ENCODE measurements around the gene TTC1. TPM values are rescaled to one million over a fixed set of nuclear protein-coding genes. Genes with fewer than 3 reads are reported as not detected.

TTC1 gene
- total RNA-seq, 4 donors from 2014 or later = 45.4 to 59.4 (median 49.8) TPM

DNA sequence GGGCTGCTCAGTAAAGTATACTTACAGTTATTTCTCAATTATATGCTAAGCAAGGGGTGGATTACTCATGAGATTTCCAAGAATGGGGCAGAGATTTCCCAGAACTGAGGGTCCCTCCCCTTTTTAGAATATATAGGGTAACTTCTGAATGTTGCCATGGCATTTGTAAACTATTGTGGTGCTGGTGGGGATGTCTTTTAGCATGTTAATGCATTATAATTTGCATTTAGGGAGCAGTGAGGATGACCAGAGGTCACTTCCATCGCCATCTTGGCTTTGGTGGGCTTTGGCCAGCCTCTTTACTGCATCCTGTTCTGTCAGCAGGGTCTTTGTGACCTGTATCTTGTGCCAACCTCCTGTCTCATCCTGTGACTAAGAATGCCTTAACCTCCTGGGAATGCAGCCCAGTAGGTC, 35.5 kb downstream of the TTC1 start:
- H3K27me3 ChIP-seq = no peaks in the 10 kb centered on the region
- H3K4me1 ChIP-seq = peaks cover 0 to 6% (median 0%) of the 10 kb centered on the region in 4 donors
- no peak overlapping the region for H3K27ac ChIP-seq (replicated peaks in 1 of 4)
- DNase-seq (ENCODE audit: extremely low spot score) = no peak
- 94% methylated on average over 1 of the region's 1 CpG for WGBS
- TF ChIP-seq, protein P1, sequence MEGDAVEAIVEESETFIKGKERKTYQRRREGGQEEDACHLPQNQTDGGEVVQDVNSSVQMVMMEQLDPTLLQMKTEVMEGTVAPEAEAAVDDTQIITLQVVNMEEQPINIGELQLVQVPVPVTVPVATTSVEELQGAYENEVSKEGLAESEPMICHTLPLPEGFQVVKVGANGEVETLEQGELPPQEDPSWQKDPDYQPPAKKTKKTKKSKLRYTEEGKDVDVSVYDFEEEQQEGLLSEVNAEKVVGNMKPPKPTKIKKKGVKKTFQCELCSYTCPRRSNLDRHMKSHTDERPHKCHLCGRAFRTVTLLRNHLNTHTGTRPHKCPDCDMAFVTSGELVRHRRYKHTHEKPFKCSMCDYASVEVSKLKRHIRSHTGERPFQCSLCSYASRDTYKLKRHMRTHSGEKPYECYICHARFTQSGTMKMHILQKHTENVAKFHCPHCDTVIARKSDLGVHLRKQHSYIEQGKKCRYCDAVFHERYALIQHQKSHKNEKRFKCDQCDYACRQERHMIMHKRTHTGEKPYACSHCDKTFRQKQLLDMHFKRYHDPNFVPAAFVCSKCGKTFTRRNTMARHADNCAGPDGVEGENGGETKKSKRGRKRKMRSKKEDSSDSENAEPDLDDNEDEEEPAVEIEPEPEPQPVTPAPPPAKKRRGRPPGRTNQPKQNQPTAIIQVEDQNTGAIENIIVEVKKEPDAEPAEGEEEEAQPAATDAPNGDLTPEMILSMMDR (IDR thresholded peaks at IDR 0.05) = no peak
- TF ChIP-seq EP300 (IDR thresholded peaks at IDR 0.05) (no peak), POLR2AphosphoS5 (IDR thresholded peaks at IDR 0.05) (no peak), POLR2A (IDR thresholded peaks at IDR 0.05; ENCODE audit: low read depth) (no peak)
- H3K4me3 ChIP-seq = no peak overlapping the region
- intact Hi-C loops (cut with DNase I) = no loop called here
- H3K36me3 ChIP-seq = peaks cover 11 to 77% (median 32%) of the 10 kb centered on the region in 4 donors
- H3K9me3 ChIP-seq = no peaks in the 10 kb centered on the region

DNA sequence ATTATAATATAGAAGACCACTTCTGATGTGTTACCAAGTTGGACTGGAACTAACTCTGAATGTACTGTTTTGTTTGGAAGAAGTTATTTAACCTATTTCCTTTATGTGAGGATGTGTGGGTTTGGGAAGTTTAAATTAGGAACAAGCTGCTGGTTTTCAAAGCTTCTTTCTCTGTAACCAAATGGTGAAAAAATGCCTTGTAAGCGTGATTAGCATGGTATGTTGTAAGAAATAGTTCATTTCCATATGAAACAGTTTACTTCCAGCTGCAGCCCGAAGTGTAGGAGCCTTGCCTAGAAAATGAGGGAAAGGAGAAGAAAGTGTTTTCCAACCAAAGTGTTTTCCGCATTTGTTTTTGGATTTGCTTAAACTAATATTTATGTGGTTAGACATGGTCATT, 36.0 kb downstream of the TTC1 start:
- Histone ChIP-seq H3K27me3 (no peaks in the 10 kb centered on the region), H3K27ac (replicated peaks in 1 of 4) (no peak overlapping the region), H3K4me3 (no peak overlapping the region), H3K36me3 (peaks cover 14 to 77% (median 37%) of the 10 kb centered on the region in 4 donors), H3K9me3 (no peaks in the 10 kb centered on the region), H3K4me1 (peaks cover 0 to 6% (median 0%) of the 10 kb centered on the region in 4 donors)
- 83% methylated on average over 3 of the region's 3 CpGs for WGBS
- intact Hi-C loops (cut with DNase I) = no loop called here
- no peak for DNase-seq (ENCODE audit: extremely low spot score)
- TF ChIP-seq EP300 (IDR thresholded peaks at IDR 0.05) (no peak), POLR2A (IDR thresholded peaks at IDR 0.05; ENCODE audit: low read depth) (no peak), POLR2AphosphoS5 (IDR thresholded peaks at IDR 0.05) (no peak)
- TF ChIP-seq, protein P1 (IDR thresholded peaks at IDR 0.05) = no peak

DNA sequence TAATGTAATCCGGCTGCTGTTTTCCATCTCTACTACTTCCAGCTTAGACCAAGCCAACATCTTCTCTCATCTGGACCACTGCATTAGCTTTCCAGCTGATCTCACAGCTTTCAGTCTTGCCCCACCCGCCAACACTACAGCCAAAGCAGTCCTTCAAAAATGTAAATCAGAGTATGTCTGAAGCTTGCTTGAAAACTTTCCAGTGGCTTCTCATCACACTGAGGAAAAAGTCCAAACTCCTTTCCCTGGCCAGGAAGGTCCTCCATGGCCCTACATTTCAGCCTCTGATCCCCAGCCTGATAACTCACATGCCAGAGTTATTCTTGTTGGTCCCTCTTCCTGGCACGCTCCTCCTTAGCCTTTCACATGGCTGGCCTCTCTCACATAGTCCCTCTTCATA, 38.5 kb downstream of the TTC1 start:
- peaks cover 0 to 6% (median 0%) of the 10 kb centered on the region in 4 donors for H3K4me1 ChIP-seq
- no peaks in the 10 kb centered on the region for H3K27me3 ChIP-seq
- no peak overlapping the region for H3K4me3 ChIP-seq
- H3K27ac ChIP-seq (replicated peaks in 1 of 4) = peak overlapping the region in 1 of 4 donors; percentile 15
- TF ChIP-seq, protein P1 (IDR thresholded peaks at IDR 0.05) = no peak
- no peak for TF ChIP-seq POLR2AphosphoS5 (IDR thresholded peaks at IDR 0.05)
- 81% methylated on average over 3 of the region's 3 CpGs for WGBS
- no peak for DNase-seq (ENCODE audit: extremely low spot score)
- H3K36me3 ChIP-seq = peaks cover 21 to 78% (median 44%) of the 10 kb centered on the region in 4 donors
- intact Hi-C loops (cut with DNase I) = no loop called here
- no peaks in the 10 kb centered on the region for H3K9me3 ChIP-seq

DNA sequence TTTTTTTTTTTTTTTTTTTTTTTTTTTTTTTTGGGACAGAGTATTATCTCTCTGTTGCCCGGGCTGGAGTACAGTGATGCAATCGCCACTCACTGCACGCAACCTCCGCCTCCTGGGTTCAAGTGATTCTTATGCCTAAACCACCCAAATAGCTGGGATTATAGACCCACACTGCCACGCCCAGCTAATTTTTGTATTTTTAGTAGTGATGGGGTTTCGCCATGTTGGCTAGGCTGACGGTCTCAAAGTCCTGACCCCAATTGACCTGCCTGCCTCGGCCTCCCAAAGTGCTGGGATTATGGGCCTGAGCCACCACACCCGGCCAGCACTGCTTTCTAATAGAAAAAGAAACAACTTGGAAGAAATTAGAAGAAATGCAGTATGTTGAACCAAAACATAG, 39.2 kb downstream of the TTC1 start:
- Histone ChIP-seq H3K4me3 (no peak overlapping the region), H3K9me3 (no peaks in the 10 kb centered on the region), H3K27ac (replicated peaks in 1 of 4) (no peak overlapping the region), H3K27me3 (no peaks in the 10 kb centered on the region), H3K36me3 (peaks cover 21 to 82% (median 52%) of the 10 kb centered on the region in 4 donors), H3K4me1 (peaks cover 0 to 6% (median 0%) of the 10 kb centered on the region in 4 donors)
- intact Hi-C loops (cut with DNase I) = no loop called here
- WGBS = 92% methylated on average over 9 of the region's 9 CpGs
- no peak for DNase-seq (ENCODE audit: extremely low spot score)
- TF ChIP-seq POLR2A (IDR thresholded peaks at IDR 0.05; ENCODE audit: low read depth) (no peak), POLR2AphosphoS5 (IDR thresholded peaks at IDR 0.05) (no peak), EP300 (IDR thresholded peaks at IDR 0.05) (no peak)
- TF ChIP-seq, protein P1 (IDR thresholded peaks at IDR 0.05) = no peak

DNA sequence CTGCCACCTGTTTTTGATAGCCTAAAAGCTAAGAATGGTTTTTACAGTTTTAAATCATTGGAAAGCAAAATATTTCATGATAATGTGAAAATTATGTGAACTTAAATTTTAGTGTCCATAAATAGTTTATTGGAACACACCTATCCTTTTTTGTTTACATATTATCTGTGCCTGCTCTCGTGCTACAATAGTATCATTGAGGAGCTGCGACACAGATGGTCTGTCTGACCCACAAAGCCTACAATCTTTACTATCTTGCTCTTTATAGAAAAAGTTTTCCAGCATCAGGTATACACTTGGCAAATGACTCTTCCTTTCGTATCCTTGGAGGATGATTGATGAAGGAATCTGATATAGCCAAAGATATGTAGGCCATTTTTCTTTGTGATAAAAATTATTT, 40.2 kb downstream of the TTC1 start:
- H3K4me3 ChIP-seq = no peak overlapping the region
- WGBS = 76% methylated on average over 3 of the region's 3 CpGs
- peaks cover 21 to 82% (median 61%) of the 10 kb centered on the region in 4 donors for H3K36me3 ChIP-seq
- no peak overlapping the region for H3K27ac ChIP-seq (replicated peaks in 1 of 4)
- DNase-seq (ENCODE audit: extremely low spot score) = no peak
- H3K27me3 ChIP-seq = no peaks in the 10 kb centered on the region
- H3K9me3 ChIP-seq = no peaks in the 10 kb centered on the region
- intact Hi-C loops (cut with DNase I) = no loop called here
- peaks cover 0 to 6% (median 0%) of the 10 kb centered on the region in 4 donors for H3K4me1 ChIP-seq
- TF ChIP-seq POLR2A (IDR thresholded peaks at IDR 0.05; ENCODE audit: low read depth) = no peak

Data from esophagus muscularis mucosa (tissue), 4 donors.